HG02610 (cell line): ENCODE results near the gene SPECC1L.

Experiments used
- ATAC-seq: cut with Tn5 transposase; IDR thresholded peaks from one replicate; pipeline ENCODE4 v1.9.1; 2021; ENCODE audit warnings: mild to moderate bottlenecking, moderate library complexity; ENCODE audit not compliant: unreplicated experiment

SPECC1L gene

GRCh38 chr22:24426851-24427499, 156.3 kb downstream of the SPECC1L start:
- no peak for ATAC-seq

DNA sequence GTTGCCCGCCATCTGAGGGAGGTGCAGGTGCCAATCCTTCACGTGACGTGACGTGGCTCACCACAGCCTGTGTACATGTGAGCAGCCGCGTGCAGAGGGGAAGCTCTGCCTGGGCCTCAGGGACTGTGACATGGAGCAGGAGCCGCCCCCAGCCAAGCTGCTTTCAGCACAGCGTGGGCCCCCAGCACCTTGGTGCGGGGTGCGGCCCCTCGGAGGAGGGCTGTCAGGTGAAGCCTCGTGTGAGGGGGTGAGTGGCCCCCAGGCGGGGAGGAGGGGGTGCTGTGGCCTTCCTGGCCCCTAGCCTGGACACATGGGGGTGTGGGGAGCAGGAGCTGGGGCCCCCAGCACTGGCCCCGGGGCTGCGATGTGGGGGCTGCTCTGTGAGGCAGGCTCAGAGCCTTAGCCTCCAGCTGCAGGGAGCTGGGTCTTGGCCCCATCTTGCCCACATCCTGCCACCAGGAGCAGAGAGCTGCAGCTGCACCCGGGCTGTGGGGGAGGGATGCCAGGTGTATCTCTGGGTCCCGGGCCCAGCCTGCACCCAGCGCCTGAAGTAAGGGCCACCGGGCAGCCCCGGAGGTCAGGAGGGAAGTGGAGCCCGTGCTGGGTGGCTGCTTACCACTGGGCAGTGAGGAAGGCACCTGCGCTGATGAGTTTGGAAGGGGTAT, 157.0 kb downstream of the SPECC1L start, which contains the start of gene ADORA2A:
Gene ADORA2A (plus strand): TSS at position 100 of the 665 bp plus-strand sequence. CDS start 5,806 bp downstream, outside the sequence.
- peak; percentile 50 for ATAC-seq

DNA sequence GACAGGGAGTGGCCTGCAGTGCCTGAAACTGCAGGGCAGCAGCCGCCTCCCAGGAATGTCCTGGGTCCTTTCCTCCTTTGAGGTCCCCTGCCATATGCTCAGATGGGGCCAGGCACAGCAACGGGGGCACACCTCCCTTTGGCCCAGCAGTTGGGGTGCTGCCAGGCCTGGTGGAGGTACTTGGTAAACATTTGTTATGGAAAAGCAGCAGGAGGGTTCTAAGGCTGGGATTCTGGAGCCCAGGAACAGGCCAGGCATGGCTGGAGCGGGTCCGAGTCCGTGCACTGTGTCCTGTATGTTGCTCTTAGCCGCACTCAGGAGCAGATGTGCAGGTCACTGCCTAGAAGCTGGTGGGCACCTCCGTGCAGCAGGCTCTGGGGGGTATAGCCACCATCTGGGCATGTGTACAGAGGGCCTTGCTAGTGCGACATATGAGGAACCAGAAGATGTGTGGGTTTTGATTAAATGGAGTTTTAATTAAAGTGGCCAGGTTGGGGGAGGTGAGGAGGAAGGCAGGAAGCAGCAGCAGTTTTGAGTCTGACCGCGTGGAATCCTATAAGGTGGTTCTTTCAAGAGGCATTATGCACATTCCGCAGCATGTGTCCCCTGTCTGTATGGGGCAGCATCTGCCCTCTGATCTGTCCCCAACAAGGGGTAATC, 158.2 kb downstream of the SPECC1L start:
- no peak for ATAC-seq

GRCh38 chr22:24429411-24430365, 159.1 kb downstream of the SPECC1L start:
- ATAC-seq: no peak

GRCh38 chr22:24430431-24431308, 160.0 kb downstream of the SPECC1L start:
- no peak for ATAC-seq

DNA sequence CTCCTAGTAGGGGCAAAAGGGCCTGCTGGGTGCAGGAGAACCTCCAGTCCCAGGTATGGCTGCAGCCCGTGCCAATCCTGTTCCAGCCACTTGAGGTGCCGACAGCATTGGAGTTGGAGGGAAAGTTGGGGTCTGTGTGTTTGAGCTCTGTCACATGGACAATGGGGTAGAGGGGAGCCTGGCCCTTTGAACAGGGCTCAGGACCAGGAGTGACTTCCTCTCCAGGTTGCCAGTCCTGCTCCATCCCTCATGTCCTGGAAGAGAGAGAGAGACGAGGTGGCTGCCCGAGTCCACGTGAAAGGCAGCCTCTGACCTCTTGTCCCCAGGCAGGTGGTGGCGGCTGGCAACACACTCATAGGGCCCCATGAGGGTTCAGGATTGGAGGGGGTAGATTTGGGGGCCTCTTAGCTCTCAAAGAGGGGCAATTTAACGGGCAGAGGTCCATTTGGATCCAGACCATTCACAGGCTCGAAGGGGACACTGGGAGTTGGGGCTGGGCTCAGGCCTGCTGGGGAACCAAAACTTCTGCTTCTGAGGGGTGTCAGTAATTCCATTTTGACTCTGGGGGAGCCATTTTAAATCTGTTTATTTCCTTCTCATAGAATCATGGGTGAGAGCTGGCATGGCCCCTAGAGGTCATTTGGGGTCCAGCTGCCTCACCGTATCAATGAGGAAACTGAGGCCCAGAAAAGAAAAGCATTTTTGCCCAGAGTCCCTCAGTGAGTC, 160.8 kb downstream of the SPECC1L start:
- no peak for ATAC-seq

DNA sequence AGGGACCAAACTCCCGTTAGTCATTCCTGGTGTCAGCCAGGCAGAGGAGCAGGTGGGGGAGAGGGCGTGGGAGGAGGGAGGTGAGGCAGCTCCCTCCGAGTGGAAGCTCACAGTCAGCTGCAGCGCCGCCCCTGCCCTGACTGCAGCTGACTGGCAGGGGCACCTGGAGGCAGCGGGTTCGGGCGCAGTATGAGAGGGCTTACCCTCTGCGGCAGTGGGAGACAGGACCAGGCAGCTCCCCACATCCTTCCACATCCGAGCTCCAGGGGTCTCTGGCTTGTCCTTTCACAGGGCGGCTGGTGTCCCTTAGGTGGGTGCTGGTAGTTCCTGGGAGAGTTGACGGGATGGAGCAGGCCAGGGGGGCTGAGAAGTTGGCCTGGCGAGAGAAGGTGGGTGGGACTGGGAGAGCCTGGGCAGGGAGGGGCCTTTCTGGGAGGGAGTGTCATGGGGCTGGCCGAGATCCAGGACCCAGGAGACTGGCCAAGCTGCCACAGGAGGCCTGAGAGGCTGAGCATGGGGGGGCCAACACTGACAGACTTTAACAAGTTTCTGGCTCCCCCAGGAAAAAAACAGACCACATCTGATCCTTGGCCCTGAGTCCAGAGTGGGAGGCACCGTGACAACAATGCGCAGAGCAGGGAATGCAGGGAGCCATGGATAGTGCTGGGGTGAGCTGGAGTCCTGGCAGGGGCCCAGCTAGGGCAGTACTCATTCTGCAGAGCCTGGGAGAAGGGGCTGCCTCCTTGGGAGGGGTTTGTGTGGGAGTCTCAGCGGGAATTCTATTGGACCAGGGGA, 161.6 kb downstream of the SPECC1L start:
- ATAC-seq: no peak

- no peak for ATAC-seq
Measured at GRCh38 chr22:24433001-24433827, 162.6 kb downstream of the SPECC1L start.

DNA sequence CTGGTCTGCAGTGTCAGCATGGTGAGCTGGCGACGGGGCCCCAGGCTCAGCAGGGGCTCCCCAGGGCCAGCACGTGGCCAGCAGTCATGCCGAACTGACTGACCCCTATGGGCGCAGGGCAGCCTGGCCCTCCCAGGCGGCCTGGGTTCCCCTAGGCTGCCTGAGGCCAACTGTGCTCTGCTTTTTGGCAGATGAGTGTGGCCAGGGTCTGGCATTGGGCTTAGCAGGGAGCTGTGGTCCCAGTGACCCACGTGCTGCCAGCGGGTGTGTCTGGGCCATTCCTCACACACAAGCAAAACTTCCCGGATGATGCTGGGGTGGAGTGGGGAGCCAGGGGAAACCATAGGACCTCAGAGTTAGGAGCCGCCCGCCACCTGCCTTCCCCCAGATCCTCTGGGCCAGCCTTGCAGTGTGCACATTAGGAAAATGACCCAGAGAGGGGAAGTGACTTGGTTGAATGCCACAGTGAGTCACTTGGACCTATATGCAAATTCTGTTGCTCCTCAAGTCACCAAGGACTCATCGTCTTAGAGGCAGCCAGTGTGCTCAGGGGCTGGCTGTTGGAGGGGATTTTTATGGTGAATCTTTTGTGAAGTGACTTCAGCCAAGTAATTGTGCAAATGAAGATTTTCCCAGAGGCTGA, 163.3 kb downstream of the SPECC1L start:
- ATAC-seq: peak; percentile 72

- ATAC-seq: peak; percentile 50
Measured at GRCh38 chr22:24434471-24435322, 164.1 kb downstream of the SPECC1L start.

DNA sequence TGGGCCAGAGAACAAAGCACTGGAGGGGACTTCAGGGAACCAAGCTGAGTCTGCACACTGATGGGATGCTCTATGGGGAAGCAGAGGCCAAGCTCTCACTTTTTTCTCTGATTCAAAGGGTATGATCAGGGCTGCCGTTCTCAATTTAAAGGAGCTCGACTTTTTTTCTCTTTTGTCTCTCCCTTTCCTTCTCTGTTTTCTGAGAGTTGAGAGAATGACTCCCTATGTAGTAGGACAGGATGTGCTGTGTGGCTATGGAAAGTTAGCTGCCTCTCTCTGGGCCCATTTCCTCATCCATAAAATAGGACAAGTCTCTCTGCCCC, 164.7 kb downstream of the SPECC1L start:
- no peak for ATAC-seq

GRCh38 chr22:24435861-24436371, 165.3 kb downstream of the SPECC1L start:
- no peak for ATAC-seq

DNA sequence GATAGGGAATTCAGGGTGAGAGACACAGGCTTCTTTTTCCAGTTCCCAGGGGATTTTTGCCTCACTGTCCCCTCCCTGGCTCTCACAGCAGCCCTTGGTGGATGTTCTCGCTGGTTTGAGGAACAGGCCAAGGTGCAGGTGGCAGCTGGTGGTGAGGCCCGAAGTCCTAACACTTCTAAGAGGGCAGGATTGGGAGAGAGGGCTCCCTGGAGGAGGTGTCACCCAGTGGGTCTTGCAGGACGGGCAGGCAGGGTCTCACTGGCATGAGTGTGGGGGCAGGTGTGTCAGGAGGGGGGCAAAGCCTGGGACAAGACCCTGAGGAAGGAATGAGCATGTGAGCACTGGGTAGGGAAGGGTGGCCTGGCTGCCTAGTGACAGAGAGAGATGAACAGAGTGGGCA, 165.9 kb downstream of the SPECC1L start:
- no peak for ATAC-seq

DNA sequence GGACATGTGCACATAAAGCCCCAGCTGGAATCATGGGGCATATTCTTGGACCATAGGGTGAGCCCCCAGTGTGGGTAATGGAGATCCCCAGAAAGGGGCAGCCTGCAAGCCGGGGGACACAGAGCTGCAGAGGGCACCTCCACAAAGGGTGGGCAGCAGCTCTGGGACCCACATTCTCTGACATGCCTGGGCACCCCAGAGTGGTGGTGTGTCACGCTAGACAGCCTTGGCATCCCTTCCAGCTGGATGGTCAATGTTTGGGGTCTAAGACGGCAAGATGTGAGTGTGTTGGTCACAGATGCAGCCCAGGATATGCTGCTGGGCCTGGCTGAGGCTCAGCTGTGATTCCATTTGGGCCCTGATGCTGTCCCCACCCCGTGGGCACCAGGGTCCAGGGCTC, 166.5 kb downstream of the SPECC1L start:
- ATAC-seq: no peak

DNA sequence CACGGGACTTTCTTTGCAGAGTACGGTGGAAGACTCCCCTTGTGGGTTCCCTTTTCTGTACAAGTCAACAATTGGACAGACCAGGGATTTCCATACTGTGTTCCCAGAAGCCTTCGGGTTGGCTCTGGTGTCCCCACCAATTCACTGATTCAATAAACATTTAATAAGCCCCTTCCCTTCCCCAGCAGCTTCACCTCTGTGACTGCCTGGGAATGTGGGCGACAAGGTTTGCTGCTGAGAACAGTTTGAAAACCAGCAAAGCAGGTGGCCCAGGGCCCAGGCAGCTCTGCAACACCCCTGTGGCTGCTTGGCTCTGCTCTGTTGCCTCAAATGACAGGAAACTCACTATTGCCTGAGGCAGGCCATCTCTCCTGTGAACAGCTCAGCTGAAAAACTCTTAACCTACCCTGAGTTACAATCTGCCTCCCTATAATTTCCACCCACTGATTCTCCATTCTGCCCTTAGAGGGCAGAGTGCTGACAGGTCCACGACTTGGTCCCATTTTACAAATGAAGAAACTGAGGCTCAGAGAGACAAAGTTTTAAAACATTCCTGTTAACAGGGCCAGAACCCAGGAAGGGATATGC, 167.2 kb downstream of the SPECC1L start:
- ATAC-seq: no peak

DNA sequence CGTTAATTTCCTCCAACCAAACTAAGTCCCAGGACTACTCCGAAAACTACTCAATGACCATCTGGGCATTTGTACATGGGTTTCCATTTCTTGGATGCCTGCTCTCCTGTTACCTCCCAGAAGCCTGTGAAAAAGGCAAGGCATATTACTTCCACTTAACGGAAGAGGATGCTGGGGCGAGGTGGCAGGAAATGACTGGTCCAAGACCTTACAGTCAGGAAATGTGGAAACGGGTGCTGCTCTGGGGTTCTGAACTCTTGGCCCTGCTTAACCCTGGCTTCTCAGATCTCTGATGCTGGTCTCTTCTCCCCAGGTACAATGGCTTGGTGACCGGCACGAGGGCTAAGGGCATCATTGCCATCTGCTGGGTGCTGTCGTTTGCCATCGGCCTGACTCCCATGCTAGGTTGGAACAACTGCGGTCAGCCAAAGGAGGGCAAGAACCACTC, 169.7 kb downstream of the SPECC1L start:
- ATAC-seq: no peak
